HG02943 (cell line): ENCODE measurements around the gene TBC1D20.

ENCODE experiments used
- ATAC-seq: cut with Tn5 transposase; IDR thresholded peaks from one replicate; pipeline ENCODE4 v1.9.1; 2021; ENCODE audit warnings: mild to moderate bottlenecking, low read depth, moderate library complexity; ENCODE audit not compliant: unreplicated experiment

Gene TBC1D20

GRCh38 chr20:420721-421574, 41.4 kb downstream of the TBC1D20 start:
- ATAC-seq: no peak

GRCh38 chr20:420166-420620, 42.1 kb downstream of the TBC1D20 start:
- no peak for ATAC-seq

GRCh38 chr20:419556-420165, 42.7 kb downstream of the TBC1D20 start:
- ATAC-seq: no peak

DNA sequence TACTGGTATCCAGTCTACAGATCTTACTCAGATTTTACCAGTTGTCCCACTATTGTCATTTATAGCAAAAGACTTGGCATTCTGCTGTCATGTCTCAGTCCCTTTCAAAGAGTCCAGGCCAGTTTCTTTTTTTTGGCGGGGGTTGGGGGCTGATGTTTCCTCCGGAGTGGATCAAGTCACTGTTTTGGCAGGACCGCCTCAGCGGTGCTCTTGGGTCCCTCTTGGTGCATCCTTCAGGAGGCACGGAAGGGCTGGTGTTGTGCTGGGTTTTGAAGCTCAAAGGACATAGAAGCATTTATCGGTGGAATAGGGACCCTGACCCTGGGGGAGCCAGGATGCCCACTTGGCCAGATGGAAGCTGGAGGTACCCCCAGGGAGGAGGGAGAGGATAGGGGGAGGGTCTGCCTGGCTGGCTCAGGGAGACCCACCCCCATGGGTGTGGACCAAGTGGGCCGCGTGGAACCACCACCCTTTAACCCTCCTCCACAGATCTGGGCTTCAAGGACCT, 43.4 kb downstream of the TBC1D20 start:
- ATAC-seq: no peak

DNA sequence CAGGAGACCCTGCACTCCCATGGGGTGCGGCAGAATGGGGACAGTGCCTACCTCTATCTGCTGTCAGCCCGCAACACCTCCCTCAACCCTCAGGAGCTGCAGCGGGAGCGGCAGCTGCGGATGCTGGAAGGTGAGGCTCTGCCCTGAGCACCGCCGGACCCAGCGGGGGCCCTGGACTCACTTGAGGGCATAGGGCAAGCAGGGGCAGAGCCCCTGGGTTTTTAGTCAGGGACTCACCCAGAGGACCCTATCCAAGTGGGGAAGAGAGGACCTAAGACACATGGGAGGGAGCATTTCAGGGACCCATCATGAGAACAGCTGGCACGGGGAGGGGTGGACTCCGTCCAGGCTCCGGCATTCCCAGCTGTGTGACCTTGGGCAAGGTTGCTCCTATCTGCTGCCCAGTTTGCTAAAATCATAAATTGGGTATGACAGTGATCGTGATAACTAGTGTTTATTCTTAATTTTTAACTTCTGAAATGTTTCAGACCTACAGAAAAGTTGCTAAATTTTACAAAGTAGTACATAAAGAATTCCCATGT, 44.5 kb downstream of the TBC1D20 start:
- ATAC-seq: no peak

DNA sequence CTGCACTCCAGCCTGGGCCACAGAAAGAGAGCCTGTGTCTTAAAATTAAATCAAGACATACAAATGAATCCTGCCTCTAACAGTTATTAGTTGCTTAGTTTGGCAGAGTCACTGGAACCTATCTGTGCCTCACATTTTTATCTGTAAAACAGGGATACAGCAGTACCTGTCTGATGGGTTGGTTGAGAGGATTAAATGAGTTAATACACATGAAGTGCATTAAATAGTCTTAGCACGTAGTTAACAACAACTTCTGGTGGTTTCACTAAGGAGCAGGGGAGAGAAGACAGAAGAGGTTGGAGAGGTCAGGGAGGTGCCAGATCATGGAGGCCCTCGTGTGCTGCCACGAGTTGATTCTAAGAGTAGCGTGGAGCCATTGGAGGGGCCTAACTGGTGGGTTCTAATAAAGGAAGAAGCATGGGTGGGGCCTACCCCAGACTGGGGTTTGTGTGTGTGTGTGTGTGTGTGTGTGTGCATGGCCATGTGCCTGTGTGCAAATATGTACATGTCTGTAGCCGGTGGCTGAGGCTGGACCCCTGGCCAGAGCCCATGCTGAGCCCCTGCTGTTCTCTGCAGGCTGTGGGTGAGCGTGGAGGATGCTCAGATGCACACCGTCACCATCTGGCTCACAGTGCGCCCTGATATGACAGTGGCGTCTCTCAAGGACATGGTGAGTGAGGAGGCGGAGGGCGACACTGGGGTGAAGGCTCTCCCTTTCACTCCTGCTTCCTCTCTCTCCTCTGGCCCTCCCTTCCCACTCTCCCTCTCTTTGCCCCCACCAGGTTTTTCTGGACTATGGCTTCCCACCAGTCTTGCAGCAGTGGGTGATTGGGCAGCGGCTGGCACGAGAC, 45.2 kb downstream of the TBC1D20 start:
- ATAC-seq: no peak

GRCh38 chr20:415820-416322, 46.5 kb downstream of the TBC1D20 start:
- no peak for ATAC-seq

DNA sequence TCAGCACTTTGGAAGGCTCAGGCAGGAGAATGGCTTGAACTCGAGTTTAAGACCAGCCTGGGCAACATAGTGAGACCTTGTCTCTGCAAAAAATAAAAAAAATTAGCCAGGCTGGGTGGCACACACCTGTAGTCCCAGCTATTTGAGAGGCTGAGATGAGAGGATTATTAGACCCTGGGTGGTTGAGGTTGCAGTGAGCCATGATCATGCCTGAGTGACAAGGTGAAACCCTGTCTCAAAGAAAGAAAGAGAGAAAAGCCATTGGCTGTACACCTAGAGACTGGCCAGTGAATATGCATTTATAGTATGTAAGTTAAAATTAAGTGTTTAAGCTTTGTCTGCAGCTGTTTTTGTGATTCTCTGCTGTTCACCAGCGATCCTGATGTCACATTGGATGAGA, 48.2 kb downstream of the TBC1D20 start:
- ATAC-seq: no peak

DNA sequence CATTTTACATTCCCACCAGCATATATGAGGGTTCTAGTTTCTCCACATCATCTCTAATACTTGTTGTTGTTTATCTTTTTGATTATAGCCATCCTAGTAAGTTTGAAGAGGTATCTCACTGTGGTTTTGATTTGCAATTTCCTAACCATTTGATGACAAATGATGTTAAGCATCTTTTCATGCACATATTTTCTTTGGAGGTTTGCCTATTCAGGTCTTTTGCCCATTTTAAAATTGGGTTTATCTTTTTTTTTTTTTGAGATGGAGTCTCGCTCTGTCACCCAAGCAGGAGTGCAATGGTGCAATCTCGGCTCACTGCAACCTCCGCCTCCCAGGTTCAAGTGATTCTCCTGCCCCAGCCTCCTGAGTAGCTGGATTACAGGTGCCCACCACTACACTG, 50.3 kb downstream of the TBC1D20 start:
- no peak for ATAC-seq

- no peak for ATAC-seq
Measured at GRCh38 chr20:409697-410559, 52.4 kb downstream of the TBC1D20 start.

GRCh38 chr20:408843-409696, 53.3 kb downstream of the TBC1D20 start:
- ATAC-seq: peak; percentile 7

GRCh38 chr20:407953-408842, 54.1 kb downstream of the TBC1D20 start, which contains the start of gene RBCK1:
Gene RBCK1, plus strand, starts transcription at chr20:408299. Its CDS starts 459 bp downstream, at chr20:408758.
- ATAC-seq: peak; percentile 63

- peak; percentile 58 for ATAC-seq
Measured at GRCh38 chr20:407133-407952, 55.0 kb downstream of the TBC1D20 start.

DNA sequence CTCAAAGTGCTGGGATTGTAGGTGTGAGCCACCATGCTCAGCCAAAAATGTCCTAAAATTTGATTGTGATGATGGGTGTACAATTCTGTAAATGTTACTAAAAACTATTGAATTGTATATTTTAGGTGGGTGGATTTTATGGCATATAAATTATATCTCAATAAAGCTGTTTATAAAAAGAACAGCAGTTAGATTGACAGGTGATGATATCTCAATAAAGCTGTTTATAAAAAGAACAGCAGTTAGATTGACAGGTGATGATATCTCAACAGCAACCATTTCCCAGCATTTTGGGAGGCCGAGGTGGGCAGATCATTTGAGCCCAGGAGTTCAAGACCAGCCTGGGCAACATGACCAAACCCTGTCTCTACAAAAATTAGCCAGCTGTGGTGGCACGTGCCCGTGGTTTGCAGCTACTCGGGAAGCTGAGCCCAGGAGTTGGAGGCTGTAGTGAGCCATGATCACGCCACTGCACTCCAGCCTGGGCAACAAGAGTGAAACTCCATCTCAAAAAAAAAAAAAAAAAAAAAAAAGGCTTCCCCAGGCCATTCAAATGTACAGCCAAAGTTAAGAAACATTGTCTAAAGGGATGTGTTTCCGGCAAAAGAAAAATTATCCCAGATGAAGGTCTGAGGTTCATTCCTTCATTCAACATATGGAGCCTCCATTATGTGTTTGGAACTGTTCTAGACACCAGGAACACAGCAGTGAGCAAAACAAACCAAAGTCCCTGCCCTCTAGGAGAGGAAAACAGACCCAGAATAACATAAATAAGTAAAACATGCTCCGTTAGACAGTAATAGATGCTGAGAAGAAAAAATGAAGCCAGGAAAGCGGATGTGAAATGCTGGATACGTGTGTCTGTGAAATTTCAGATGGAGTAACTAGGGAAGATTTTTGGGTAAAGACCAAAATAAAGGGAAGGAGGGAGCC, 55.9 kb downstream of the TBC1D20 start:
- no peak for ATAC-seq

GRCh38 chr20:404088-404487, 58.2 kb downstream of the TBC1D20 start:
- no peak for ATAC-seq

GRCh38 chr20:403582-403957, 58.8 kb downstream of the TBC1D20 start:
- no peak for ATAC-seq
